Measurements from ENCODE around the gene PCNX1.

DNA sequence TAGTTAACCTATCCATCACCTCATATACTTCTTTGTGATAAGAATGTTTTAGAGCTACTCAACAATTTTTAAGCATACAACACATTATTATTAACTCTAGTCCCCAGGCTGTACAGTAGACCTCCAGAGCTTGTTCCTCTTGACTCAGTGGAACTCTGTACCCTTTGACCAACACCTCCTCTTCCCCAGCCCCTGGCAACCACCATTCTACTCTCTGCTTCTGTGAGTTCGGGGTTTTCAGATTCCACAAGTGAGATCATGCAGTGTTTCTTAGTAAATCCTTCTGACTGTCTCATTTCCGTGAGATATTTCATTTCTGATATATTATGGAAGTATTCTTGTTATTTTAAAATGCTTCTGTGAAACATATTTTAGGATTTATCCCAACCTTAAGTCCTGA lies 200.7 kb downstream of the PCNX1 start:
- TF ChIP-seq ZC3H4 (CRISPR knock-in tag; IDR thresholded peaks at IDR 0.05; ENCODE audit: borderline replicate concordance) (no peak), ZNF449 (CRISPR knock-in tag; IDR thresholded peaks at IDR 0.05) (no peak), EGR1 (conservative IDR thresholded peaks at IDR 0.05) (no peak), CUX1 (CRISPR knock-in tag; IDR thresholded peaks at IDR 0.05) (no peak), CTCF (IDR thresholded peaks at IDR 0.05 in 2 of 3, conservative IDR thresholded peaks at IDR 0.05 in 1 of 3; ENCODE audit: insufficient read depth in 2 of 3, low read depth in 1 of 3, low read length in 3 of 3) (no peak), POLR2A (conservative IDR thresholded peaks at IDR 0.05) (no peak), MTA2 (IDR thresholded peaks at IDR 0.05; ENCODE audit: low read depth) (no peak), SRF (CRISPR knock-in tag; IDR thresholded peaks at IDR 0.05) (no peak), RBBP5 (IDR thresholded peaks at IDR 0.05; ENCODE audit: borderline replicate concordance, insufficient read depth, low read length, poor library complexity, severe bottlenecking) (no peak)
- TF ChIP-seq, protein P1, sequence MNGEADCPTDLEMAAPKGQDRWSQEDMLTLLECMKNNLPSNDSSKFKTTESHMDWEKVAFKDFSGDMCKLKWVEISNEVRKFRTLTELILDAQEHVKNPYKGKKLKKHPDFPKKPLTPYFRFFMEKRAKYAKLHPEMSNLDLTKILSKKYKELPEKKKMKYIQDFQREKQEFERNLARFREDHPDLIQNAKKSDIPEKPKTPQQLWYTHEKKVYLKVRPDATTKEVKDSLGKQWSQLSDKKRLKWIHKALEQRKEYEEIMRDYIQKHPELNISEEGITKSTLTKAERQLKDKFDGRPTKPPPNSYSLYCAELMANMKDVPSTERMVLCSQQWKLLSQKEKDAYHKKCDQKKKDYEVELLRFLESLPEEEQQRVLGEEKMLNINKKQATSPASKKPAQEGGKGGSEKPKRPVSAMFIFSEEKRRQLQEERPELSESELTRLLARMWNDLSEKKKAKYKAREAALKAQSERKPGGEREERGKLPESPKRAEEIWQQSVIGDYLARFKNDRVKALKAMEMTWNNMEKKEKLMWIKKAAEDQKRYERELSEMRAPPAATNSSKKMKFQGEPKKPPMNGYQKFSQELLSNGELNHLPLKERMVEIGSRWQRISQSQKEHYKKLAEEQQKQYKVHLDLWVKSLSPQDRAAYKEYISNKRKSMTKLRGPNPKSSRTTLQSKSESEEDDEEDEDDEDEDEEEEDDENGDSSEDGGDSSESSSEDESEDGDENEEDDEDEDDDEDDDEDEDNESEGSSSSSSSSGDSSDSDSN (IDR thresholded peaks at IDR 0.05; ENCODE audit: borderline replicate concordance in 1 of 2, low read depth in 2 of 2, low read length in 2 of 2): no peak
